GM18499 (cell line): ENCODE results near the gene CGB8.
"Not testable (repeated sequence)": the region's sequence is repeated elsewhere in the genome, so short reads cannot be mapped to it uniquely, and the experiment has no call there.

Experiments used
- ATAC-seq: cut with Tn5 transposase; IDR thresholded peaks from one replicate; pipeline ENCODE4 v1.9.1; 2021; ENCODE audit warnings: moderate number of reproducible peaks; ENCODE audit not compliant: insufficient read depth, unreplicated experiment

Gene CGB8

DNA sequence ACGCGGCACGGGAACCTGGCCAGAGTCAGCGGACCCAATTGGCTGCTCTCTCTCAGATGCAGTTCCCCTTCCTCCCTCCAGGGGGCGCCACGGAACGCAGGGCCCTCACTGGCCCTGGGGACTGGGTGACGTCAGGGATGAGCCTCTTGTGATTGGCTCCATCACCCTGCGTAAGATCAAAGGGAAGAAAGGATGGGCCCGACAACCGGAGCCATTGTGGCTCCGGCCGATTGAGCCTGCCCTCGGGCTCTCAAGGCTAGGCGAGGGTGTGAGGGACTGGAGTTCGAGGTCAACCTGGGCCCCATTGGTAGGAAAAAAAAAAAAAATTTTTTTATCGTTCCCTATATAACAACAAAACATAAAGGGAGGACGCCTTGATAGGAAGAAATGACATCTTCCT lies 12.1 kb downstream of the CGB8 start, which contains the start of gene CGB1:
TSS of gene CGB1 (minus strand) at position 81 of the 400 bp plus-strand sequence. CDS start 184 bp downstream, outside the sequence.
- ATAC-seq, result not testable (repeated sequence)

DNA sequence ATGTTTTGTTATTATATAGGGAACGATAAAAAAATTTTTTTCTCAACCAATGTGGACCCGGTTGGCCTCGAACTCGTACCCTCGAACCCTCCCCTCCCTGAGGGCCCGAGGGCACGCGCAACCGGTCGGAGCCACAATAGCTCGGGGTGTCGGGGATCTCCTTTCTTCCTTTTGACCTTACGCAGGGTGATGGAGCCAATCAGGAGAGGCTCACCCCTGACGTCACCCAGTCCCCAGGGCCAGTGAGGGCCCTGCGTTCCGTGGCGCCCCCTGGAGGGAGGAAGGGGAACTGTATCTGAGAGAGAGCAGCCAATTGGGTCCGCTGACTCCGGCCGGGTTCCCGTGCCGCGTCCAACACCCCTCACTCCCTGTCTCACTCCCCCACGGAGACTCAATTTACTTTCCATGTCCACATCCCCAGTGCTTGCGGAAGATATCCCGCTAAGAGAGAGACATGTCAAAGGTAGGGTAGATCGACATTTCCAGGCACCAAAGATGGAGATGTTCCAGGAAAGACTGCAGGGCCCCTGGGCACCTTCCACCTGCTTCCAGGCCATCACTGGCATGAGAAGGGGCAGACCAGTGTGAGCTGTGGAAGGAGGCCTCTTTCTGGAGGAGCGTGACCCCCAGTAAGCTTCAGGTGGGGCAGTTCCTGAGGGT lies 17.1 kb downstream of the CGB8 start, which contains the start of gene CGB2:
TSS of gene CGB2 (plus strand) at position 249 of the 660 bp plus-strand sequence. CDS start at position 455, 206 bp downstream.
- not testable (repeated sequence) for ATAC-seq

DNA sequence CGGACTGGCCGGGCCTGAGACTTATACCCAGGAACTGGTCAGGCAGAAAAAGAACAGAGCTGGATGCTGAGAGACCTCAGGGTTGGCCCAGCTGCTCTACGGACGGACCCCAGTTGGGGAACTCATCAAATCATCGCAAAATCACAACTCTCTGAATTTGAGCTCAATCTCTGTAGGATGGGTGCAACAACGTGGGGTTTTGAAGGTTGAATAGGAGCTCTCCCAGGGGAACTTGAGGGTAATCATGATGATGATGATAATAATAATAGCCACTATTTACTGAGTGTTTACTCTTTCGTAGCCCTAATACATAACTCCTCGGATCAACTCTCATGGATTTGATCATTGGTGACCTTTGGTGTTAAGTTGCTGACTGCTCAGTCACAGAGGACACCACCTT lies 18.6 kb downstream of the CGB8 start:
- ATAC-seq, result not testable (repeated sequence)

DNA sequence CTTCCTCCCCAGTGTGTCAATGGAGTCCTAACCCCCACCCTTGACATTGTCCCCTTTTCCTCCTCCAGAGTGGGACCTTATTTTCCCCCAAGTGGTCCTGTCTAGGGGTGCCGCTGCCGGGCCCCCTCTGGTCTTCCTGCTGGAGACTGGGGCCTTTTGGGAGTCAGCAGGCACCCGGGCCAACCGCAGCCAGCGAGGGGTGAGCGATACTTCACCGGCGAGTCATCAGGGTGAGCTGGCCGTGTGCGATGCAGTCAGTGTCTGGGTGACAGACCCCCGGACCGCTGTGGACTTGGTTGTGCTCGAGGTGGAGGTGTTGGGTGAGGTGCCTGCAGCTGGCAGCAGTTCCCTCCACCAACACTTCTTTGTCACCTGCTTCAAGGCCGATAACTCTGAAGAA lies 19.2 kb downstream of the CGB8 start:
- not testable (repeated sequence) for ATAC-seq

- not testable (repeated sequence) for ATAC-seq
These were observed 20.2 kb downstream of the CGB8 start for GRCh38 chr19:49028686-49029085.

GRCh38 chr19:49025599-49025998 lies 23.3 kb downstream of the CGB8 start:
- not testable (repeated sequence) for ATAC-seq

GRCh38 chr19:49025088-49025487 lies 23.8 kb downstream of the CGB8 start:
- not testable (repeated sequence) for ATAC-seq

GRCh38 chr19:49024233-49024632 lies 24.7 kb downstream of the CGB8 start, which contains the start of gene CGB3:
TSS of gene CGB3 (minus strand) at chr19:49024333. CDS start at chr19:49023971, 362 bp downstream.
- ATAC-seq, result not testable (repeated sequence)

DNA sequence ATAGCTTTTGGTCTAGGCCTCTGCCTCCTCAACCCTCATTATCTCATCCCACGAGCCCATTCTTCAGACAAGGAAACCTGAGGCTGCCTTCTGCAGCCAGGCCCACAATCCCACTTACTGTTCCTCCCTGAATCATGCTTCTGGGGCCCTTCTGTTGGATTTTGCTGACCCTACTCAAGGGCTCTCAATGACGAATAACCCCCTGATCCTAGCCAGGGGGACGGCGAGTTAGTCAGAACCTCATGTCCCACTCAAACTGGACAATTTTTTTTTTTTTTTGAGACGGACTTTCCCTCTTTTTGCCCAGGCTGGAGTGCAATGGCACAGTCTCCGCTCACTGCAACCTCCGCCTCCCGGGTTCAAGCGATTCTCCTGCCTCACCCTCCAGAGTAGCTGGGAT lies 26.8 kb downstream of the CGB8 start:
- ATAC-seq, result no peak

DNA sequence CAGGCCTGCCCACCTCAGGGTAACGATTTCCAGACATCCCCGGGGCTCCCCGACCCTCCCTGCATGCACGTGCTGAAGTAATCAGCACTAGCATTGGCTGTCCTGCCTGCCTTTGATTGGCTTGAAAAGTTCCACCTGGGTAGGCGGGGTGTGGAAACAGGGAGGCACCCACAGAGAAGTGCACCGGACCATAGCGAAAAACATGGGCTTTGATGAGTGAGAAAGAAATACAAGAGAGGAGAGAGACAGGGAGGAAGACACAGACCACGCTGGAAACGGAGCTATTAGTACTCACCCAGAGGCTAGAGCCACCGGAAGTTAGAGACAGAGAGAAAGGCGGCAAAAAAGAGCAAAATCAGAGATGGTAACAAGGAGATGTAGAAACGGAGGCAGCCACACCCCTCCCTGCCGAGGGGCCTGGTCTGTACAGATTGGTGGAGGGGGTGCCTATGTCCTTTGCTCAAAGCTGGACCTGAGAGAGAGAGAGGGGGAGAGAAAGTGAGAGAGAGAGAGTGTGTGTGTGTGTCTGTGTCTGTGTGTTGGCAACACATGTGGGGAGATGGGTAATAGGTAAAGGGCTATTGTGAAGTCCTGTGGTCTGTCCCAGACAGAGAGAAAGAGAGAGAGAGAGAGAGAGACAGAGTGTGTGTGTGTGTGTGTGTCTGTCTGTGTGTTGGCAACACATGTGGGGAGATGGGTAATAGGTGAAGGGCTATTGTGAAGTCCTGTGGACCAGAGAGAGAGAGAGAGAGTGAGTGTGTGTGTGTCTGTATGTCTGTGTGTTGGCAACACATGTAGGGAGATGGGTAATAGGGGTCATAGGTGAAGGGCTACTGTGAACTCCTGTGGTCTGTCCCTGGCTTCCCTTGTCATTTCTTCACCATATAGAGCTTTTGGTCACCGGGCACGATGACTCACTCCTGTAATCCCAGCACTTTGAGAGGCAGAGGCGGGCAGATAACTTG lies 27.7 kb downstream of the CGB8 start:
- ATAC-seq, result no peak

DNA sequence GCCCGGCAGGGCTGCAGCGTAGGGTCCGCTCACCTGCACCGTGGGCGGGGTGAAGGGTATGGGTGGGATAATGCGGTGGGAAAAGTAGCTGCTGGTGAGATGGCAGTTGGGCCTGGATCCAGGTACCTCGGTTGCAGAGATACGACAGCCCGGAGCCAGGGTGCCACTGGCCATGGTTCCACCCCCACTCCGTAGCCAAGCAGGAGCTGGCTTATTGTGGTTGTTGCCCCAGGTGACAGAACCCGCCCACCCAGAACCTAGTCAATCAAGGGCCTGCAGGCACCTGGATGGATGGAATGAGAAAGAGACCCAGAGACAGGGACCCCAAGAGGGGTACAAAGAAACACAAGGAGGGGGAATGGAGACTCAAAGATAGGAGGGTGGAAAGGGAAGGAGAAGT lies 28.6 kb downstream of the CGB8 start:
- ATAC-seq, result no peak

DNA sequence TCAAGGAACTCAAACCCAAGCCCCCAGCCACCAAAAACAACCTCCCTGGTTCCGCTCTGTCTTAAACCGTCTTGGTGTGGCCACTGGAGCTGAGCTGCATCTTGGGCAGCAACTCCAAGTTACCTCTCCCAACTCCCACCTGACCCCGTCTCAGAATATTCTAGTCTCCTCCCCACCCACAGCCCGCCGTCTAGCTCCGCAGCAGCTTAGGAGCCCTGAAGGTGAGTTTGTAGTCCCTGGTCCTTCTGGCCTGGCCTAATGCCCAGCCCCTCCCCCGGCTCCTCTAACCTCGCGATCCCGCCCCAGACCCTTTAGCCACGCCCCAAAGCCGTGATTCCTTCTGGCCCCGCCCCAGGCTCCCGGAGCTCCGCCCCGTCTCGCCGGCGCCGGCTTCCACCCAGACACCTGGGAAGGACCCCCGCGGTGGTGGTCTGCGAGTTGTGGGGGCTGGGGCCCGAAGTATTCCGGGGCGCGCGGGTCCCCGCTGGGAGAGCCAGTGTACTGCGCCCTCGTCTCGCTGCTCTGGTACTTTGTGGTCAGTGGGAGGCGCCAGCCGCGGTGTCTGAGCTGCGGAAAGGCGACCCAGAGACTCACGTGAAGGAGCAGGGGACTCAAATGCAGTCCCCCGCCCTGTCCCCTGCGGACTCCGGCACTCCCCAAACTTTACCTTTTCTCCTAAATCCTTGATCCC lies 29.5 kb downstream of the CGB8 start:
- ATAC-seq, result no peak

DNA sequence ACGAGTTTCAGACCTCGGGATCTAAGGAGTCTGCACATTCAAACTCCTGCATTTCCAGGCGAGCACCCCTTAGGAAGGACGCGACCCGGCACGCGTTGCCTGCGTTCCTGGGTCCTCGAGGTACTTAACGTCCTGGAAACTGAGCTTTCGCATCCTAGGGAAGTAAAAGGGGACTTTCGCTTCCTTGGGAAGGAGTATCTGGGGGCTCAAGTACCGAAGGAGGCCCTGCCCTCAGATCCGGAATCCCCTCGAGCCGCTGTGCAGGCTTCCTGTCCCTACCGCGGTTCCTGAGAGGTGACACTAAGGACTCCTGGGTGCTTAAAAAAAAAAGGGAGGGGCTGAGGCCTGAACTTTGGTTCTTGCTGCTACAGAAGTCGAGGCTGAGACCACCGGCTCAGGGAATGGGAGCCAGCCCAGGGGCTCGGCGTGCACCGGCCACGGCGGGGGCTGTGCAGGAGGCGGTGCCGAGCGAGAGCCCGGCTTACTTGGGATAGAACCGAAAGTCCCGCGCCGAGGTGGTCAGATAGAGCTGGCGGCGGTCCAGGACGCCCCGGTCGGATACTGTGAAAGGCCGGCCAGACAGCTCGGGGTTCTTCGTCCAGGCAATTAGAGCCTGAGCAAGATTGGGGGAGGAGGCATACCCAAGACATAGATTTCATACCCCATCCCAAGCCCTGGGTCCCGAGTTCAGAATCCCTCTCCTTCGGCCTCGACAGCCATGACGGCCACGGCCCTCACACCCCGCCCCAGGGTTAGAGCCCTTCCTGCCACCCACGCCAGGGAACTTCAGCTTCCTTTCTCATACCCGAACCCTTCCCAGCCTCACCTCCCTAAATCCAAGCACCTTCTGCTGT lies 30.3 kb downstream of the CGB8 start:
- not testable (repeated sequence) for ATAC-seq

DNA sequence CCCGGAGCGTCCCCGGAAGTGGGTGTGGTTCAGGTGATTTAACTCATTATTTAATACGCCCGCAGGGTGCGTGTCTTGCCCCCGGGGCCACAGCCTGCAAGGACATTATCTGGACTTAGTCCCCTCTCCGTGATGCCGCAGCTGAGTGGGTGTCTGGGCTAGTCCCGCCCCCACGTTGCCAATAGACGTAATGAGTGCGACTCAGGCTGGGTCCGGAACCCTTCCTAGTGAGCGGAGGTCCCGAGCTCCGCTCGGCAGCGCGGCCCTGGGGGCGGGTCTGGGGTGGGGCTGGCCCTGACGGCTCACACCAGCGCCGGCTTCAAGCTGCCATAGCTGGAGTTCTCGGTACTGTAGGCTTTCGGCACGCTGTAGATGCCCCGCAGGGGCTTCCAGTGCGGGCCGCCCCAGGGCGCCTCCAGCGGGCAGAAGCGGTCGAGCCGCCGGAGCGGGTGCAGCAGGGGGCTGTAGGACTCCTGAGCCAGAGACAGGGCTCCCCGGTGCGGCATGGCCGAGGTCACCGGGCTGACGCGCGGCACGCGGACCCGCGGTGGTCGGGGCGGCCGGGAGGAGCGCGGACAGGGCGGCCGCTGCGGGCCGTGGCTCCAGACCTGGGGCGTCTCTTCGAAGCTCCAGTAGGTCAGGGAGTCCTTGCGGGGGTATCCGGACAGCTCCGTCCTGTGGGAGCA lies 31.1 kb downstream of the CGB8 start:
- no peak for ATAC-seq

DNA sequence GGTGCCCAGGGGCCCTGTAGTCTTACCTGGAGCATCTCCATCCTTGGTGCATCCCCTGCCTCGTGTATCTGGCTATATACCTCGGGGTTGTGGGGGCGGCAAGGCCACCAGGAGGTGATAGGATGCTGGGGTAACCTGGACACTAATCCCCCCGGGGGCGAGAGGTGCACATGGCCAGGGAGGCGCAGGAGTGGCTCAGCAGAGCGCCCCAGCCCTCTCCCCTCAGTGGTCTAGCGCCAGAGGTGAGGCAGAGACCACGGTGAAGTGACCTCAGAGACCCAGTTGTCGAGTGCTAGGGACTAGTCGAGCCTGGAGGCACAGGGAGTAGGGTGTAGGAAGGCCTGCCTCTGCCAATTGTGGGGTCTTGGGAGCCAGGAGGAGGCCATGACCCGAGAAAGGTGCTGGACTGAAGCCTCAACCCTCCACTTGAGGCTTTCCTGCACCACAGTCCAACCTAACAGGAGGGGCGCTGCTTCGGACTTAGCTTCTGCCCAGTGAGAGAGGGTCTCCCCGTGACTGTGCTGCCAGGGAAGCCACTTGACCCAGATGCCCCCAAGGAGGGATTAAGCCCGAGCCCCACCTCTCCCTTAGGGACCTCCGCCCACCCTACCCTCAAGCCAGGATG lies 31.8 kb downstream of the CGB8 start, which contains the start of gene LHB:
TSS of gene LHB (minus strand) at position 51 of the 625 bp plus-strand sequence. CDS start at position 41, 10 bp downstream.
- ATAC-seq, result no peak

- no peak for ATAC-seq
These were observed 32.7 kb downstream of the CGB8 start for GRCh38 chr19:49016067-49016839.

- no peak for ATAC-seq
These were observed 34.0 kb downstream of the CGB8 start for GRCh38 chr19:49014870-49015255.
